Coronary artery (tissue), 2 donors: Measurements from ENCODE around the gene MTHFD2L.

Experiments used
- DNase-seq: peaks from one replicate; pipeline ENCODE4 v3.0.0-alpha.2; 2017; ENCODE audit warnings: low spot score
- H3K27ac ChIP-seq, 2 donors: fragments of 200-600 bp; sonication (generic); one replicate each; pipeline ENCODE4 v1.5.1; 2016 to 2019
- H3K4me3 ChIP-seq: fragments of 200-600 bp; sonication (generic); 2 replicates; pipeline ENCODE4 v1.5.1; 2016; ENCODE audit warnings: mild to moderate bottlenecking, moderate library complexity
- TF ChIP-seq, protein P1 (sequence below): fragments of 200-600 bp; sonication (generic); IDR thresholded peaks from one replicate; pipeline ENCODE4 v1.5.1; 2019; ENCODE audit warnings: antibody characterized with exemption

MTHFD2L gene

DNA sequence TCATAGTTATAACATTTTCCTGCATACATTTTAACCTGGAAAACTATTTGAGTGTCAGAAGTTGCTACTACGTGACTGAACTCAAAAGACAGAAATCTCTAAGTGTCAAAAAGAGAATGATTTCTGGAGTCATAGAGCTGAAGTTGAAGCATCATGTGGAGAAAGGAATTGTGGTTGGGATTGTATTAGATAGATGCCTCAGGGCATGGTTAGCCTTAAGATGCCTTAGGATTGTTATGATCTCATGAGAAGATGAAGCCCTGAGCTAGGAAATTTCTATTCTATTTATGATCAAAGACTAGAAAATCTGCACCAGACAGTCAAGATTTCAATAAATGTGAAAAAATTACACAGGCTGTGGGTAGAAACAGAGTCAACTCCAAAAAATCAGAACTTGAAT is 170.6 kb downstream of the MTHFD2L start:
- TF ChIP-seq, protein P1, sequence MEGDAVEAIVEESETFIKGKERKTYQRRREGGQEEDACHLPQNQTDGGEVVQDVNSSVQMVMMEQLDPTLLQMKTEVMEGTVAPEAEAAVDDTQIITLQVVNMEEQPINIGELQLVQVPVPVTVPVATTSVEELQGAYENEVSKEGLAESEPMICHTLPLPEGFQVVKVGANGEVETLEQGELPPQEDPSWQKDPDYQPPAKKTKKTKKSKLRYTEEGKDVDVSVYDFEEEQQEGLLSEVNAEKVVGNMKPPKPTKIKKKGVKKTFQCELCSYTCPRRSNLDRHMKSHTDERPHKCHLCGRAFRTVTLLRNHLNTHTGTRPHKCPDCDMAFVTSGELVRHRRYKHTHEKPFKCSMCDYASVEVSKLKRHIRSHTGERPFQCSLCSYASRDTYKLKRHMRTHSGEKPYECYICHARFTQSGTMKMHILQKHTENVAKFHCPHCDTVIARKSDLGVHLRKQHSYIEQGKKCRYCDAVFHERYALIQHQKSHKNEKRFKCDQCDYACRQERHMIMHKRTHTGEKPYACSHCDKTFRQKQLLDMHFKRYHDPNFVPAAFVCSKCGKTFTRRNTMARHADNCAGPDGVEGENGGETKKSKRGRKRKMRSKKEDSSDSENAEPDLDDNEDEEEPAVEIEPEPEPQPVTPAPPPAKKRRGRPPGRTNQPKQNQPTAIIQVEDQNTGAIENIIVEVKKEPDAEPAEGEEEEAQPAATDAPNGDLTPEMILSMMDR: no peak
- DNase-seq: no peak
- H3K27ac ChIP-seq: no peak overlapping the region
- no peak overlapping the region for H3K4me3 ChIP-seq

DNA sequence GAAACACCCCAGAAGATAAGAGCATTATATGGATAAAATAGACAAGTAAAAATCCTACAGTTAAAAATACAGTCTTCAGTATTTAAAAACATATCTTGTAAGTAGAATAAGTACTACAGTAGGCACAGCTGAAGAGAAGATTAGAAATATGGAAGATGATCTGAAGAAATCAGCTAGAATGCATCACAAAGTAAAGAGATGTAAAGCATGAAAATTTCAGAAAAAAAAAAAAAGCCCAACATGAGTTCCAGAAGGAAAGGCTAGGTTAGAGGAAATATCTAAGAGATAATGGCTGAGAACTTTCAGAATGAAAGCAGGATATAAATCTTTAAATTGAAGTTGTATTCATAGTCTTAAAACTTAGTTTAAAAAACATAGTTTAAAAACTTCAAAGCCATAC is 171.4 kb downstream of the MTHFD2L start:
- TF ChIP-seq, protein P1: no peak
- Histone ChIP-seq H3K27ac (no peak overlapping the region), H3K4me3 (no peak overlapping the region)
- no peak for DNase-seq

DNA sequence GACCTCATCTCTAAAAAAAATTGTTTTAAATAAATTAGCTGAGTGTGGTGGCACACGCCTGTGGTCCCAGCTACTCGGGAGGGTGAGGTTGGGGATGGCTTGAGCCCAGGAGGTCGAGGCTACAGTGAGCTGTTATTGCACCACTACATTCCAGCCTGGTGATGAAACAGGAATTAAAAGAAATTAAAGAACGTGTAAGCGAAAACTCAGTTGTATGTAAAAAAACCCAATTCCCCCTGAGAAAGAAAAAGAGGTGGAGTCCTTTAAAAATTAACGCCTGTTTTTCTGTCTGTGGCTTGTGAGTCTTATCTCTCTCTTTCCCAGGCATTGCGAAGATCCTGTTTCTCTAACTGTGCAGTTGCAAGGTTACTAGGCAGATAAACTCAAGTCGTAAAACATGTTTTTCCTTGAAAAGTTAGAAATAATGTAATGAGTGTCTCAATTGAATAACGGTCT is 172.4 kb downstream of the MTHFD2L start:
- TF ChIP-seq, protein P1: no peak
- H3K4me3 ChIP-seq: no peak overlapping the region
- H3K27ac ChIP-seq: no peak overlapping the region
- DNase-seq: no peak

DNA sequence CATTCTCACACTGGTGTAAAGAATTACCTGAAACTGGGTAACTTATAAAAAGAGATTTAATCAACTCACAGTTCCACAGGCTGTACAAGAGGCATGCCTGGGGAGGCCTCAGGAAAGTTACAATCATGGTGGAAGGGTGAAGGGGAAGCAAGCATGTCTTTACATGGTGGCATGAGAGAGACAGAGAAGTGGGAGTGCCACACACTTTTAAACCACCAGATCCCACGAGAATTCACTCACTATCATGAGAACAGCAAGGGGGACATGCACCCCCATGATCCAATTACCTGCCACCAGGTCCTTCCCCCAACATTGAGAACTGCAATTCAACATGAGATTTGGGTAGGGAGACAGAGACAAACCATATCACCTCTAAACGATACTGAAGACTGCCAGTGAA is 173.3 kb downstream of the MTHFD2L start:
- no peak for DNase-seq
- TF ChIP-seq, protein P1: no peak
- Histone ChIP-seq H3K27ac (no peak overlapping the region), H3K4me3 (no peak overlapping the region)

DNA sequence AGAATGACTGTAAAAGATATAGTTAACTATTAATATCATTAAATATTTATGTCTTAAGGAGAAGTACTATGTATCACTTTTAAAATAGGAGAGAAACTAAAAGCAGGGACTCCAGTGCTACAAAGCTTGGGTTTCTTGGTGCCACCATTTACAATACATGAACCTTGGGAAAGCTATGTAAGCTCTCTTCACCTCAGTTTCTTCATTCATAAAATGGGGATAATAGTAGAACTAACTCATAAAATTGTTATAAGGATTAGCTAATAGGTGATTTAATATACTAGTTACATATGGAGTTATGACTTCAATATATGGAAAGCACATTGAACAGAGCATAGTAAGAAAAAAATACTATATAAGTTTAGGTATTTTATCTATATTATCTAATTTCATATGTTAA is 174.0 kb downstream of the MTHFD2L start:
- TF ChIP-seq, protein P1: no peak

DNA sequence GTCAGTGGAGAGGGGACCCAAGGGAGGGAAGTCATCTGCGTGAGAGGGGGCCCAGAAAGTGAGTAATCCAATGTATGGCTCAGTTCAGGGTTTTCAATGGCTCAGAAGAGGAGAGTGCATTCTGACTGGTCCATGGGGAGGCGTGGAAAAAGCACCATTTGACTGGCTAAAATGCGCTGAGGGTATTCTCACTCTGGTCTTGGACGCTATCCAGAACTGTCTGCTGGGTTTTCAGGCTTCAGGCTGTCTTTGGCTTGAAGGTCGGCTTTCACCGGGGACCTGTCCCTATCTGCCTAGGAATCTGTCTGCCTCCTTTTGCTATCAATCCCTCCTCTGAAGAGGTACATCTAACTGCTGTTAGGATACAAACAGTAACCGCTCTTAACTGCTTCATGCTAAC is 176.7 kb downstream of the MTHFD2L start:
- DNase-seq: no peak
- Histone ChIP-seq H3K4me3 (no peak overlapping the region), H3K27ac (no peak overlapping the region)
- TF ChIP-seq, protein P1: no peak

More for the DNA sequence above, 174.0 kb downstream of the MTHFD2L start:
- Histone ChIP-seq H3K4me3 (no peak overlapping the region), H3K27ac (no peak overlapping the region)
- DNase-seq: no peak

DNA sequence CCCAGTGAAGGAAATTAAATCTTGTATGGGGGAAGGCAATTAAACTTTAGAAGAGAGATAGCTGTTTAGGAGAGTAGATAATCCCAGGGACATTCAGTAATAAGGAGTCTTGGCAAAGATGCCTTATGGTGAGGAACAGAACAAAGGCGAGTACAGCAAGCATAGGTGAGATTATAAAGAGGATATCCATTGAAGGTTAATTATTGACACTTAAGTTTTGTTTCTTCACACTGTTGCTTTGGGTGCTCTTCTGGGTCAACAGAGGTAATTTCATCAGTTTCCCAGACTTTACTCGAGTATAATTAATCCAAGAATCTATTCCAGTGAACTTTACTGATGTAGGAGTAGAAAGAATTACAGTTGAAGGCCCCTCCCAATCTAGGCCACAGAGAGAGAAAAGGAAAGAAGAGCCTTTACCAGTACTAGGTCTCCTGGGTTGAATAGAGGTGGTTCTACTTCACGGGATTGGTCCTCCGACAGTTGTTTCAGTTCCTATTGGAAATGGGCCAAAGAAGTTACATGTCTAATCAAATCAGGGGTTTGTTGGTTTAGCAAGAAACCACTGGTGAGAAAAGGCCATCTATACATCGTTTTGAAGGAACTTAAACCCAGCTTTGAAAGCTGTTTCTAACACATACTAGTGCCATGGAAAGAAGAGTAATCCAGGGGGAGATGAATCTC is 177.6 kb downstream of the MTHFD2L start:
- no peak for DNase-seq
- TF ChIP-seq, protein P1: no peak
- no peak overlapping the region for H3K4me3 ChIP-seq
- no peak overlapping the region for H3K27ac ChIP-seq
